GM12865 (cell line): ENCODE measurements around the gene SDHB.
"Not testable (repeated sequence)": the region's sequence is repeated elsewhere in the genome, so short reads cannot be mapped to it uniquely, and the experiment has no call there.

Source experiments
- DNase-seq: peaks from one replicate; pipeline ENCODE4 v3.0.0; 2010; ENCODE audit warnings: low read depth
- H3K4me3 ChIP-seq: 2 replicates; pipeline ENCODE4 v1.5.1; 2011; ENCODE audit warnings: mild to moderate bottlenecking, low read depth, low read length, control low read depth
- TF ChIP-seq, protein P1 (sequence below): IDR thresholded peaks from 2 replicates; pipeline ENCODE4 v1.5.1; 2011; ENCODE audit warnings: low read length, control low read depth, low read depth, inconsistent platforms; ENCODE audit not compliant: insufficient read depth; ENCODE audit errors: missing control alignments

SDHB gene

DNA sequence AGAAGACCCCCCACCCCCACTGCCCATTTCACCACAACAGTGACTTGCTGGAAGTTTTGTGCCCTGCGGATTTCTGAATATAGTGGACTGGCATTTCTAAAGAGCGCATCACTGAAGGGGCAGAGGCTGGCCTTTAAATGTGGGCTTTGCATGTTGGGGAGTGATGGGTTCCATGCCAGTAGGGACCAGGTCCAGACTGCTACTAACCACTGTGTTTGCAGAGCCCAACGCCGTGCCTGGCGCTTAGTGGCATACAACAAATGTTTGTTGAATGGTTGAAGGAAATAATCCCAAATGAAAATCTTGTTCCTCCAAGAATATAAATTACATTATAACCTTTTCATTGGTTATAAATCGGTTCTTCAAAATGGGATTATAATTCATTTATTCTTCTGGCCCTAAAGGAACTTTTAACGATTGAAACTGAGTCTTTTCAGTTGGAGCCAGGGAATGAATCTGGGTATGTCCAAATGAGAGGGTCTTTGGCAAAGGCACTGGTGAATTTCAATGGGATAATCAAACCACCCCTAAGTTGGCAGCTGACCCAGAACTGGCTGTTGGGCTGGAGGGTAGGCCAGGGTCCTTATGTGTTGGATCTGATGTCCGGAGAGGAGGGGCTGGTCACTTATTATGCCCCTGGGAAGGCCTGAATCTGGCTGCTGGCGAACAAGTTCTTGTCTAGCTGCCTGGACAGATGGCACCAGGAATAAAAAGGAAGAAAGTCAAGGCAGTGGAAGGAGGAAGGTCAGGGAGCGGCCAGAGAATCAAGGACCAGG lies 13.8 kb upstream of the SDHB start:
- no peak for DNase-seq
- TF ChIP-seq, protein P1, sequence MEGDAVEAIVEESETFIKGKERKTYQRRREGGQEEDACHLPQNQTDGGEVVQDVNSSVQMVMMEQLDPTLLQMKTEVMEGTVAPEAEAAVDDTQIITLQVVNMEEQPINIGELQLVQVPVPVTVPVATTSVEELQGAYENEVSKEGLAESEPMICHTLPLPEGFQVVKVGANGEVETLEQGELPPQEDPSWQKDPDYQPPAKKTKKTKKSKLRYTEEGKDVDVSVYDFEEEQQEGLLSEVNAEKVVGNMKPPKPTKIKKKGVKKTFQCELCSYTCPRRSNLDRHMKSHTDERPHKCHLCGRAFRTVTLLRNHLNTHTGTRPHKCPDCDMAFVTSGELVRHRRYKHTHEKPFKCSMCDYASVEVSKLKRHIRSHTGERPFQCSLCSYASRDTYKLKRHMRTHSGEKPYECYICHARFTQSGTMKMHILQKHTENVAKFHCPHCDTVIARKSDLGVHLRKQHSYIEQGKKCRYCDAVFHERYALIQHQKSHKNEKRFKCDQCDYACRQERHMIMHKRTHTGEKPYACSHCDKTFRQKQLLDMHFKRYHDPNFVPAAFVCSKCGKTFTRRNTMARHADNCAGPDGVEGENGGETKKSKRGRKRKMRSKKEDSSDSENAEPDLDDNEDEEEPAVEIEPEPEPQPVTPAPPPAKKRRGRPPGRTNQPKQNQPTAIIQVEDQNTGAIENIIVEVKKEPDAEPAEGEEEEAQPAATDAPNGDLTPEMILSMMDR, result no peak
- no peak overlapping the region for H3K4me3 ChIP-seq

DNA sequence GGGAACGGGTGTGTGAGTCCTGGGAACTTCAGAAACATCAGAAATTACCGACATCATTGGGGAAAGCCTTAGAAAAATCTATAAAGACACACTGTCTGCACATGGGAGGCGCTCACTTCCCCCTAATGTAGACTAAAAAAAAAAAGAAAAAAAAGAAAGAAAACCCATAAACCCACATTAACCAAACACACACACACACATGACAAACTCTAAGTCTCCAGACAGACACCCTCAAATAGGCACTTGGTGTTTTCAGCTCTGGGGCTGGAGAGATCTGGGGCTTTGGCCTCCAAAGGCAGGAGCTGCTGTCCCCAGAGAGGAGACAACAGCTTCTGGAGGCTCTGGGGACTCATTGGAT lies 13.2 kb upstream of the SDHB start:
- TF ChIP-seq, protein P1, result no peak
- no peak for DNase-seq
- H3K4me3 ChIP-seq, result no peak overlapping the region

DNA sequence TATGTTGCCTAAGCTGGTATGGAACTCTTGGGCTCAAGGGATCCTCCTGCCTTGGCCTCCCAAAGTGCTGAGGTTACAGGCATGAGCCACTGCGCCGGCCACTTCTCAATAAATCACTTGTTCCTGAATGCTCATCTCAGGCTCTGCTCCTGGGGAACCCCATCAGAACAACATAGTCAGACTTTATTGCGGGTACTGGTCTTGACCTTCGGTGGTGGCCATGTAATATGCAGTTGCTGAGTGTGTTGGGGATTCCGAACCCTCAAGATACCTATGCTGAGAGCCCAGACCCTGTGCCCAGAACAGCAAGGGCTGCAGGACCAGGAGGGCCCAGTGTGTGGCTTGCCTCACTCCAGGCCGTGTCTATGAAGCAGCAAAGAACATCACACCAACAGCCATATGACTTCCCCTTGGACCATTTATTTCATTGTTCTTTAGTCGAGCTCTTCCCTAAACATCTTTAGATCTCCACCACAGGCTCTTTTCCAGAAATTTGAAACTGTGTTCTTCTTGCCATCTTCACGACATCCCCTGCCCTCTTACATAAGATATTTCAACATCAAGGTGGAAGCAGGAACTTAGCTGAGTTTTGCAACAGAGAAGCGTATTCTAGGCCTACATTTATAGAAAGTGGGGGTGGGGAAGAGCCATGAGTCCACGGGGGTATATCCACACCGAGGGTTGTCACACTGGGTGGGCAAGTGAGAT lies 12.7 kb upstream of the SDHB start:
- DNase-seq, result no peak
- TF ChIP-seq, protein P1, result no peak
- no peak overlapping the region for H3K4me3 ChIP-seq

DNA sequence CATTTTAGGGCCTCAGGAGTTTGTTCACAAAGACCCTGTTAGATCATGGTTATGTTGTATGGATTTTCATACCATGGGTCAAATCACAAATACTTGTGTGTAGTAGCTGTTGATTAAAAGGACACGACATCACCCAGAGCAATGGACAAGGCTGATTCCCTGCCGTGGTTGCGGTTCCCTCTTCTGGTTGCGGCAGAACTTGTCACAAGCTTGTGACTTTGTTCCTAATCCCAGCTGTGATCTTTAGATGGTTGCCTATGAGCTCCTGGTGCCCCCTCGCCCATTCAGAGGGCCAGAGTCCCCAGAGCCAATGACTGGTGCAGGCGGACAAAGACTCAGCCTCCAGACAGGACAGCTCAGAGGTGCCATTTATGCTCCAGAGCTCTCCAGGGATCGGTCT lies 11.8 kb upstream of the SDHB start:
- TF ChIP-seq, protein P1, result no peak
- DNase-seq, result no peak
- no peak overlapping the region for H3K4me3 ChIP-seq

DNA sequence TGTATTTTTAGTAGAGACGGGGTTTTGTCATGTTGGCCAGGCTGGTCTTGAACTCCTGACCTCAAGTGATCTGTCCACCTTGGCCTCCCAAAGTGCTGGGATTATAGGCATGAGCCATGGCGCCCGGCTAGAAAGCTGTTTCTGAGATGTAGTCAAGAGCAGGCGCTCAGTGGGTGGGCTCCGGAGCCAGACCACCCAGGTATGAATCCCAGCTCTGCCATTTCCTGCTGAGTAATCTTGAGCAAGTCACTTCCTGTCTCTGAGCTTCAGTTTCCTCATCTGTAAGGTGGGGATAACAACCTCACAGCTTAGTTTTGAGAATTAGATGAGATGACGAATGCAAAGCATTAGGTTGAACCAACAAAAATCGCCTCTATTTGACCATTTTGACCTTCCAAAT lies 8.9 kb upstream of the SDHB start:
- DNase-seq, H3K4me3 ChIP-seq: not testable (repeated sequence)

DNA sequence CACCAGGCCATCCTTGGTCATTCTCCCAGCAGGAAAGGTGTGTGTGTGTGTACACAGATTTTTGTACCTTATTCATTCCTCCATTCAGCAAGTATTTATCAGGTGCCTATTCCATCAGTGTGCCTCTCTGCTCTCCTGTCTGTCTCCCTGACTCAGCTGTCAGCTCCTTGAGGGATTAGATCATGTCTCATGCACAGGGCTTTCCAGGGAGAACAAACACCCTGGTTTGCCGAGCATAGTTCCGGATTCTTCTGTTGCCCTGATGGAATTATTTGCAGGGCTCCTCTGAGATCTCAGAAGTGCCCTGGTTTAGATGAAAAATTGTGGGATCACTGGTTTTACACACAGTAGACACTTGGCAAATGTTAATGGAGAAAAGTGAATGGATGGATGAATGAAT lies 8.1 kb upstream of the SDHB start:
- no peak overlapping the region for H3K4me3 ChIP-seq
- TF ChIP-seq, protein P1, result no peak
- DNase-seq, result no peak

DNA sequence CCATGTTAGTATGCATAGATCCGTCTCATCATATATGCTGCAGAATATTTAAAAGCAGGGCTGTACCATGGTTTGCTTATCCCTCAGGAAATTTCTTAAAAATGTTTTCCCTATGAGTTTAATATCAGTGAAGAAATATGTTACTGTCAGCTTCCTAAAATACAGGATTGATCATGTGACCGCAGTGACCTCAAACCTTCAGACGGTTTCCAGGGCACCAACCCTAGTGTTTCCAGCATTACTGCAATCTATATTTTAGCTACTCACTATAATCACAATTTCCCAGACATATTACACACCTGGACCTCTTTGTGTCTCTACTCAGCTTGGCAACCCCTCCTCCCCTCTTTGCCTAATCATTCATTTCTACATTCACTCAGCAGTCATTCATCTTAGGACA lies 7.7 kb upstream of the SDHB start:
- TF ChIP-seq, protein P1, result no peak
- DNase-seq, result no peak
- H3K4me3 ChIP-seq, result no peak overlapping the region
